Dermis blood vessel endothelial cell (primary cell): ENCODE data around the gene KIAA1143. TPM values are rescaled to one million over a fixed set of nuclear protein-coding genes. Genes with fewer than 3 reads are reported as not detected.

Source experiments
- DNase-seq: peaks from one replicate; pipeline ENCODE4 v3.0.0; 2010
- total RNA-seq: library from RNA; depleted of rRNA; stranded (reverse); fragments of >200 nt; gene quantifications from 2 replicates; pipeline ENCODE4 v1.2.3, GENCODE V29; 2014

Gene KIAA1143
- 23.0 and 23.9 TPM in 2 replicates for total RNA-seq

DNA sequence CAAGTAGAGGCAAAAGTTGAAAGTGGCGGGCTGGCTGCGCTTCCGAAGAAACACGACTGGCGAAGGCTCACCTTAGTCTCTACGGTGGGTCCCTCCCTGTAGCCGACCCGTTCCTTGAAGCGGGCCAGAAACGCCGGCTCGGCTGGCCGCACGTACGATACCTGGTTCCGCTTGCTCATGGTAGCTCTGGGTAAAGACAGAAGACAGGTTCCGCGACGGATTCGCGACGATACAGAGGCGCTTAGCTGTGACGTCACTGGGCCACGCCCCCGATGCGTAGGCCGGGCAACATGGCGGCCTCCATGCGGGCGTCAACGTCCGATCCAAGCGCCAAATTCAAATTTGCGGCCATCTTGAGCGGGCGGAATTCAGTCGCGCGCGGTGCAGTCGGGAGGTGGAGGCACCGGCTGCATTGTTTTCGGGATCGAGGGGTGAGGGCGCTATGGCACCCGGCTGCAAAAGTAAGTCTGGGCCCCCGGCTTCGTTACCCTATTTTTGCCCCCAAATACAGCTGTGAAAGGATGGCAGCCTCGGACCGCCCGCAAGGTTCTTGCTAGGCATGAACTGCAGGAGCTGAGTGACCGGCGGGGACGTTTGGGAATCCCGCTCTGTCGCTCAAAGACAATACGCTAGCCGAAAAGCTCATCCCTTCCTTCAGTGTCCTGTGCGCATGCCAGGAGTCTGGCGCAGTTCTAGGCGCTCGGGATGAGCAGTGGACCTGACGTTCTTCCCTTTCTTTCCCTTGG lies at the start of gene KIAA1143, which contains the start of gene KIF15:
TSS of gene KIAA1143 (minus strand) at position 196 of the 746 bp plus-strand sequence. CDS start at position 179, 17 bp downstream.
TSS of gene KIF15 (plus strand) at position 371 of the 746 bp plus-strand sequence. CDS start at position 443, 72 bp downstream.
- DNase-seq, result peak; percentile 99

DNA sequence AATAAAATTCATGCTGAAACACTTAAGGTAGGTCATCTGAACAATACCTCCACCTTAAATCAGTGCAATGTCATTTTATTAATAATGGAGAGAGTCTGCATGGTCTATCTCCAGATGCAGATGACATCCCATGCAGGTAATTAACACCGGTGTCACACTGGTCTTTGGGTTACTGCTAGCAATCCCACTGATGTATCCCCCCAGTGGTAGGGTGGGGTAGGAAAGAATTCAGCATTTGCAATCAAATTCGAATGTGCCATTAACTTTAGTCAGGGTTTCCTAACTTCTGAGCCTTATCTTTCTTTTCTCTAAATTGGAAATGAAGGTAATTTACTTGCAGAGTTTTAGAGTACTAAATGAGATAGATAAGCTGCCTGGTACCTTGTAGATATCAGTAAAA lies 44.5 kb upstream of the KIAA1143 start:
- DNase-seq, result no peak

DNA sequence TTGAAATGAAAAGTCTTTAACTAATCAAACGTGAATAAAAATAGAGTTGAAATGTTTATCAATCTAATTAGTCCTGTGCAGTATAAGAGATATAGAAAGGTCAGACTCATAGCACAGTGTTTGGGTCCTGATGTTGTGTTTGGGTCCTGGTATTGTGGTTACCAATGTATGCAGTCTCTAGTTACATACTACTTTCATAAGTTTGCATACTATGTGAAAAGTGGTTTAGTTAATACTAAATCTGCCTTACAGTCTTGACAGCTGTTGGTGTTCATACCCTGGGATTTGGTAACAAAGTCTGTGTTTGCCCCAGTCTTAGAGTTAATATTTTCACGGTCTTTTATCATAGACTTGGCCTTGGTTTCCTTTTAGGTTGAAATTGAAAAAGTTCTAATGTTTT lies 41.9 kb upstream of the KIAA1143 start:
- no peak for DNase-seq

DNA sequence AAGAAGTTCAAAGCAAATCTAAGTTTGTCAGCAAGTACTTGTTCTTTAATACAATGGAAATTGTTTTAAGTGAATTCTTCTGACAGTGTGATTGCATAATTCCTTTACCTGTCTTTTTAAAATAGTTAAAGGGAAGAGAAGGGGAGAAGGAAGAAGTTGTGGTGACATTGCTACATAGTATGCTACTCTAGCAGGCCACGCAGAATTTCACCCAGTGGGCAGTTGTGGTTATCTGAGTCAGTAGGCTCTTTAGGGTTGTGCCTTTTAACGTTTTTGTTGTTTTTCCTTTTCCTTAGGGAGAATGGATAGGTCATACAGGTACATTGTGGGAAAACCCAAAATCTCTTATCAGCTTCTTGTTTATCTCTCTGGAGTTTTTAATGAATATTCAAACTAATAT lies 40.6 kb upstream of the KIAA1143 start:
- DNase-seq, result no peak

DNA sequence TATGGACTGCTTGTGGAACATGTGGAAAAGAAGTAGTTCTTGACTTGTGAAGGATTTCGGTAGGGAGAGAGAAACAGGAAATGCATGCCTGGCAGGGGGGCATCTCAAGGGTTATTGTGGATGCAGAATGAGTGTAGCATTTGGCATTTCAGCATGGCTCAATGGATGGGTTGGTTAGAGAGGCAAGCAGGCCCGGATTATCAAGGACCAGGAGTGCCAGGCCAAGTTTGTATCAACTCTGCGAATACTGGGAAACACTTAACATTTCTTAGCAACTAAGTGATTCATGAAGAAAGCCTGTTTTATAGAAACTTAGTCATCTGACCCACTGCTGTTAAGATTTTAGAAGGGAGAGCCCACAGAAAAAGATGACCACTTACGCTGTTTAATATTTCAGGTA lies 33.8 kb upstream of the KIAA1143 start:
- DNase-seq, result no peak

DNA sequence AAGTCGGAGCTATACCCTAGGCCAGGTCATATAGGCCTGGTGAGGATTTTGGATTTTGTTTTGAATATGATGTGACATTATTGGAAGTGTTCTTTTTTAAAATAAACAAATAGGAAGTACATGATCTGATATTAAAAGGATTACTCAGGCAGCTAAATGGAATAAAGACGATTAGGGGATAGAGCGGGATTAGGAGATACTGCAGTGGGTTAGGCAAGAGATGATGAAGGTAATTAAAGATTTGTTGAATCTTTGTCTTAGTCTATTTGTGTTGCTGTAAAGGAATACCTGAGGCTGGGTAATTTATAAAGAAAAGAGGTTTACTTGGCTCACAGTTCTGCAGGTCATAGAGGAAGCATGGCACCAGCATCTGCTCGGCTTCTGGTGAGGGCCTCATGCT lies 21.5 kb upstream of the KIAA1143 start:
- no peak for DNase-seq

DNA sequence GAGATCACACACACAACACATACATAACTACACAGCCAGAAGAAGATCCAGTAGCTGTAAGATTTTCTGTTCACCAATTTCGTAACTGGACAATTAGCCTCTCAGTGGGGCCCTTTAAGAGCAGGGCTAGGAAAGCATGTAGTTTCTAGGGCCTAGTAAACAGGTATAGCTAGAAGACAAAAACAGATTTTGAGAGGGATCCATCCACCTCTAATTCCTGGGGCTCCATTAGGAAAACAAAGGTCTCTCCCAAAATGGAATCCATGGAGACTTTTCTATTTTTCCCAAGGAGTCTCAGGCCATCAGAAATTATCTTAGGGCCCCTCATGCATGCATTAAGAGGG lies 10.7 kb upstream of the KIAA1143 start:
- DNase-seq, result no peak

DNA sequence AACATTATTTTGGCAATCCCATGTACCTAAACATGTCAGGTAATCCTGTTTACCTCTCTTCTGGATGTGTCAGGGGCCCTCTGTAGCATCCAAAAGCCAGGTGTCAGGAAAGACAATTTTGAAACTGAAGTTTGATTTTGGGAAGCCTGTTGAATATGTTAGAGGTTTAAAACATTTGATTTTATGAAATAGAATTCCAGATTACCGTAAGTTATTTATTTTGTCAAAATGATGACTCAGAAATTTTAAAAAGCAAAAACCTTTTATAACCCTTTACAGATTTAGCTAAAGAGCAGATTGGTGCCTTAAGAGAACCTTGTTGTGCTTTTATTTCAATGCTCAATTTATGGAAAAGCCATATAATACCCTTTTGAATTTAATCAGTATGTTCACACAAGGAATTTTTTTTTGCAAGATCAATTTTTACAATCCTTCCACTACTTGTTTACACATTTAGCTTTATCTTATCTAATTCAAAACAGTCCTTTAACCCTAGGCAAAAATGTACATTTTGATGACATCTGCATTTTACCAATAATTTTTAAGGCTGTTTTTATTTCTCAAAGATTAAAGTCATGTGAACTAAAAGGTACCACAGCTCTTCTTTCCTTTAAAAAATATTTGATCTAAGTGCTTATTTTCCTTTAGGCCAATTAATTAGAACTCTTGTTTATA lies 10.1 kb upstream of the KIAA1143 start:
- no peak for DNase-seq

DNA sequence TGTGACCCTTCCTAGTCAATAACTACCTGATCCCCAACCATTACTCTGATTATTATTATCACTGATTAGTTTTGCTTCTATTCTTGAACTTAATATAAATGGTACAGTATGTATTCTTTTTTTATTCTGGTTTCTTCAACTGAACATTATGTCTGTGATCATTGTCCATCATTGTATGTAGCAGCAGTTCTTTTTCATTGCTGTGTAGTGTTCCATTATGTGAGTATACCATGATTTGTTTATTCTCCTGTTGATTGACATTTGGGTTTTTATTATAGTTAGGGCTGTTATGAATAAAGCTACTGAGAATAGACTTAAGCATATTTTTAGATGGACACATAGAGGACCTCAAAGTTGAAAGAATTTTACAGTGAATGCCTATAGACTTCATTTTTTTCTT lies 2.8 kb upstream of the KIAA1143 start:
- DNase-seq, result no peak

DNA sequence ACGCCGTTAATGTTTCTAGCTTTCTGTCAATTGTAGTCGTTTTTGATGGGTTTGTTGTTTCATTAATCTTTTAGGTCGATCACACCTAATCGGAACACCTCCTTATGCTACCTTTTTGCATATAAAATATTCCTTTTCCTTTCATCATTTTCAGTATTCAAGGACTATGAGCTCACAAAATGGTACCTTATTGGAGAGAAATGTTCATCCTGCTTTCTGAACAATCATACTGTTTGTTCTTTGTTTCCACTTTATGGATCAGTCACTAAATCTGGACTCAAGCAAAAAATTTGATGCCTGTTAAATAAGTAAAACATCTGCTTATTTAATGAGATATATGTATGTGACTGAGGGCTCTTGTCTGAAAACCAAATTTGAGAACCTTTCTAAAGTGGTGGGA lies 1.3 kb upstream of the KIAA1143 start:
- no peak for DNase-seq

DNA sequence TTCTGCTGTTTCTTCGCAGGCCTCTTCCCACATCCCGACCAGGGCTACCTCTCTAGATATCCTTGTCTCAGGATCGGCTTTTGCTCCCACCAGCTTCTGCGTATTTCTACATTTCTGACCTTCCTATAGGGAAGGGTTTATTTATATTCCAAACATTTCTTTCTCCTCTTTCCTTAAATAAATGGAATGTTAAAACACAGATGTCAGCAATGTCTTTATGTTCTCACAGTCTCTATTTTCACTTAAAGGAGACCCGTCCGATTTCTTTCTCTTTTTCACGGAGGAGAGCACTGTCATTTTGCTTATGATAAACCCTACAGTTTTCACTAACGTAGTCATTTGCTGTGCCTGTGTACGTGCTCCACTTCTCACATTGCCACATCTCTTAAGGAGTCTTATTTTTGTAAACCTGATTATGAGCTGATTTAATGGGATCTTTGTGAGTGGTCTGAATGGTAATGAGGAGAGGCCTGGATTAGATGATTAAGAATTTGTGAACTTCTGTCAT lies 805 bp upstream of the KIAA1143 start:
- peak; percentile 22 for DNase-seq

DNA sequence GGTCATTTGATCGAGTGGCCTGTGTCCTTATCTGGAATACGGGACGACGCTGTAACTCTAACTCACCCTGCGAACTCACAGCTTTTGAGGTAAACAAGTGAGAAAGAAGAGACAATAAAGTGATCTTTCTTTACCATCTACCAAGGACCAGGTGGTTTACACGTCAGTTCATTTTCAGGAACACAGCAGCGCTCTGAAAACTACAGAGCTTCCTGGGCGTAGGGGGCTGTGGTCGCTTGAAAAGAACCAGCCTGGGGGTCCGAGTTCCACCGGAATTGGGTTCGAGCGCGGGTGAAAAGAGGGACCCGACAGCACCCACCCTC lies 357 bp downstream of the KIAA1143 start:
- peak; percentile 4 for DNase-seq

DNA sequence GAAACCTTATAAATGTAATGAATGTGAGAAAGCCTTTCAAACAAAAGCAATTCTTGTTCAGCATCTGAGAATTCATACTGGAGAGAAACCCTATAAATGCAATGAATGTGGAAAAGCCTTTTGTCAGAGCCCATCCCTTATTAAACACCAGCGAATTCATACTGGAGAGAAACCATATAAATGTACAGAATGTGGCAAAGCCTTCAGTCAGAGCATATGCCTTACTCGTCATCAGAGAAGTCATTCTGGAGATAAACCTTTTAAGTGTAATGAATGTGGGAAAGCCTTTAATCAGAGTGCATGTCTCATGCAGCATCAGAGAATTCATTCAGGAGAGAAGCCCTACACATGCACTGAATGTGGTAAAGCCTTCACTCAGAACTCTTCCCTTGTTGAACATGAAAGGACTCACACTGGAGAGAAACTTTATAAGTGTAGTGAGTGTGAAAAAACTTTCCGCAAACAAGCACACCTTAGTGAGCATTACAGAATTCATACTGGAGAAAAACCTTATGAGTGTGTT lies 26.7 kb downstream of the KIAA1143 start:
- no peak for DNase-seq

DNA sequence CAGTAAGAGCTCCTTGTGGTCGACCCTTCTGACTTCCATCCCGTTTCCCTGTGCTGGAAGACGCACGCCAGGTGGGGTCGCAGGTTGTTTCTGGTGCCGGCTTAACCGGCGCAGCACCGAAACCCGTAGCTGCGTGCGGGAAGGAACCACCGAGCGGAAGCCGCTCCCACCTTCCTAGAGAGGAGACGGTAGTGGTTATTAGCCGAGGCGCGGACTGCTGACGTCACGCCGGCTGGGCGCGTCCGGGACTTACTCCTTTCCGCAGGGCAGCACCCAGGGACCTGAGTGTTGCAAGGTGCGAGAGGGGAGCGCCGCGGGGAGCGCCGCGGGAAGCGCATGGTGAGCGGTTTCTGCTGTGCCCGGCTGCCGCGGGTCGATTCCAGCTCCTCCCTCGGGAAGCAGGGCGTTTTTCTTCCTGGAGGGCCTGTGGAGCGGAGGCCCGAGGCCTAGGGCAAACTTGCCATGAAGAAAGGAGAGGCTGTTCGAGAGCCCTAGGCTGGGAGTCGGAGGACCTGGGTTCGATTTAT lies 32.0 kb downstream of the KIAA1143 start, which contains the start of gene ZNF501:
TSS of gene ZNF501 (plus strand) at position 252 of the 527 bp plus-strand sequence. CDS start 4,787 bp downstream, outside the sequence.
- peak; percentile 88 for DNase-seq

DNA sequence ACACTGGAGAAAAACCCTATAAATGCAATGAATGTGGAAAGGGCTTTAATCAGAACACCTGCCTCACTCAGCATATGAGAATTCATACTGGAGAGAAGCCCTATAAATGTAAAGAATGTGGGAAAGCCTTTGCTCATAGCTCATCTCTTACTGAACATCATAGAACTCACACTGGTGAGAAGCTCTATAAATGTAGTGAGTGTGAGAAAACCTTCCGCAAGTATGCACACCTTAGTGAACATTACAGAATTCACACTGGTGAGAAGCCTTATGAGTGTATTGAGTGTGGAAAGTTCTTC lies 39.4 kb downstream of the KIAA1143 start:
- no peak for DNase-seq

DNA sequence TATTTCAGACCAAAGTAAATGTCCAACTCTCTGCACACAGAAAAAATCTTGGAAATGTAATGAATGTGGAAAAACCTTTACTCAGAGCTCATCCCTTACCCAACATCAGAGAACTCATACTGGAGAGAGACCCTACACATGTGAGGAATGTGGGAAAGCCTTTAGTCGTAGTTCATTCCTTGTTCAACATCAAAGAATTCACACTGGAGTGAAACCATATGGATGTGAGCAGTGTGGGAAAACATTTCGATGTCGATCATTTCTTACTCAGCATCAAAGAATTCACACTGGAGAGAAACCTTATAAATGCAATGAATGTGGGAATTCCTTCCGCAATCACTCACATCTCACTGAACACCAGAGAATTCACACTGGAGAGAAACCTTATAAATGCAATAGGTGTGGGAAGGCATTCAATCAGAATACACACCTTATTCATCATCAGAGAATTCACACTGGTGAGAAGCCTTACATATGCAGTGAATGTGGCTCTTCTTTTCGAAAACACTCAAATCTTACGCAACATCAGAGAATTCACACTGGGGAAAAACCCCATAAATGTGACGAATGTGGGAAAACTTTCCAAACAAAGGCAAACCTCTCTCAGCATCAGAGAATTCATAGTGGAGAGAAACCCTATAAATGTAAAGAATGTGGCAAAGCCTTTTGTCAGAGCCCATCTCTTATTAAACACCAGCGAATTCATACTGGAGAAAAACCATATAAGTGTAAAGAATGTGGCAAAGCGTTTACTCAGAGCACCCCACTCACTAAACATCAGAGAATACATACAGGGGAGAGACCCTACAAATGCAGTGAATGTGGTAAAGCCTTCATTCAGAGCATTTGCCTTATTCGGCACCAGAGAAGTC lies 40.0 kb downstream of the KIAA1143 start:
- DNase-seq, result peak; percentile 6

DNA sequence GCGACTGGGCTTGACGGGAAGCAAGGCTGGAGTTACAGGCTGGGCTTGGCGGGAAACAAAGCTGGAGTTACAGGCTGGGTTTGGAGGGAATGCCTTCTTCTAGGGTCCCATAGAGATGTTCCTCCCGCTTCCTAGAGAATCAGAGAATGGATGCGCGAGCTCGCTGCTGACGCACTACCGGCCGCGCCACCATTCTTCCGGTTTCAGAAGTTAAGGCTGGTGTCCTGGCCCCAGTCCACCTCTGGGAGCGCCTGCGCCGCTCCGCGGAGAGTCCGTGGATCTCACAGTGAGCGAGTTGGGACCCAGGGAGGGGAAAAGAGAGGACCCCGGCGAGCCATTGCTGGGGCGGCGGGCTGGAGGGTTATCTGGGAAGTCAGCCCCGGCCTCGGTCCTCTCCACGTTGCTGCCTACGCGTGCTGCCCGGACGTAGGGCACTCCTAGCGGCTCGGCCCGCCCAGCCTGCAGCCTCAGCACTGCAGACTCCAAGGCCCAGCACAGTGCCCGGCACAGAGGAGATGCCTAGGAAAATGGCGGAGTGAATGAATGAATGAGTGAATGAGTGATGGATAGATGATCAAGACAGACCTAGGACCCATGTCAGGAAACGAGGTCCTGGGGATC lies 48.9 kb downstream of the KIAA1143 start, which contains the start of gene ZNF502:
TSS of gene ZNF502 (plus strand) at position 206 of the 621 bp plus-strand sequence. CDS start 7,602 bp downstream, outside the sequence.
- DNase-seq, result peak; percentile 92

Other genes with a start within 250 kb of the KIAA1143 start
- gene ZKSCAN7, start 206.4 kb downstream of the KIAA1143 start, total RNA-seq, result 1.3 and 2.2 TPM in 2 replicates
- 0.79 and 2.2 TPM in 2 replicates for gene ZNF660, start 176.7 kb downstream of the KIAA1143 start, total RNA-seq
- 11.0 and 11.4 TPM in 2 replicates for gene ZNF197, start 136.6 kb downstream of the KIAA1143 start, total RNA-seq
- gene ZNF35, start 112.9 kb downstream of the KIAA1143 start, total RNA-seq, result 18.5 and 23.1 TPM in 2 replicates
- gene ZNF502, start 49.0 kb downstream of the KIAA1143 start, total RNA-seq, result 3.6 and 4.1 TPM in 2 replicates
- 4.2 and 5.4 TPM in 2 replicates for gene ZNF501, start 32.0 kb downstream of the KIAA1143 start, total RNA-seq
- 7.5 and 21.2 TPM in 2 replicates for gene KIF15, start 175 bp upstream of the KIAA1143 start, total RNA-seq
- 9.2 and 14.3 TPM in 2 replicates for gene TMEM42, start 100.3 kb upstream of the KIAA1143 start, total RNA-seq
- gene TGM4, start 113.0 kb upstream of the KIAA1143 start, total RNA-seq, result 0.14 TPM in 1 of 2 replicates, not detected in the other
- 69.4 and 98.2 TPM in 2 replicates for gene ZDHHC3, start 214.6 kb upstream of the KIAA1143 start, total RNA-seq
- 39.1 and 50.4 TPM in 2 replicates for gene EXOSC7, start 214.6 kb upstream of the KIAA1143 start, total RNA-seq